SK-N-SH (cell line): ENCODE measurements around the gene TMEM167A. TPM values are rescaled to one million over a fixed set of nuclear protein-coding genes. Genes with fewer than 3 reads are reported as not detected.

Source experiments
- CTCF ChIA-PET: fragments of 300-600, 350-600 bp; formaldehyde crosslinking; extraction: SDS; loops from one replicate; lab custom pipeline; 2021; lab: Yijun Ruan, JAX
- POLR2A ChIA-PET: fragments of 350-600 bp; sonication (Branson Sonifier 250); formaldehyde crosslinking; extraction: SDS; loops from one replicate; lab custom pipeline; 2020; ENCODE audit warnings: antibody characterized with exemption, inconsistent platforms; lab: Yijun Ruan, JAX
- DNase-seq: peaks from one replicate; pipeline ENCODE4 v3.0.0; 2012
- H2AFZ ChIP-seq: fragments of 200-600 bp; sonication (generic); 2 replicates; pipeline ENCODE4 v1.8.1; 2016; ENCODE audit warnings: antibody characterized with exemption, mild to moderate bottlenecking, low read depth
- H3F3A ChIP-seq: fragments of 200-600 bp; sonication (generic); replicated peaks from 2 replicates; pipeline ENCODE3; 2016; ENCODE audit warnings: antibody characterized with exemption, mild to moderate bottlenecking; ENCODE audit not compliant: insufficient read depth
- H3K27ac ChIP-seq, 2 experiments: fragments of 200-500 bp in 1 of 2; fragments of 200-600 bp in 1 of 2; sonication (Bioruptor generic) in 1 of 2; sonication (generic), shearing (Covaris generic) in 1 of 2; 2 replicates each; pipeline versions ENCODE4 v1.5.1 to v1.6.1; 2014 to 2016; ENCODE audit warnings: low read depth in 2 of 2, inconsistent platforms in 1 of 2, low read length in 1 of 2, mild to moderate bottlenecking in 1 of 2, mixed read lengths in 1 of 2
- H3K27me3 ChIP-seq: fragments of 200-600 bp; sonication (generic), shearing (Covaris generic); 2 replicates; pipeline ENCODE4 v1.6.1; 2016; ENCODE audit warnings: mixed run types; ENCODE audit not compliant: insufficient read depth
- H3K36me3 ChIP-seq, 2 experiments: fragments of 200-500 bp in 1 of 2; fragments of 200-600 bp in 1 of 2; sonication (Bioruptor generic) in 1 of 2; sonication (generic) in 1 of 2; replicated peaks in 1 of 2; 2 replicates each; pipeline versions ENCODE3 to v1.5.1; 2014 to 2016; ENCODE audit warnings: low read length in 1 of 2, mild to moderate bottlenecking in 1 of 2; ENCODE audit not compliant: insufficient read depth in 2 of 2, control insufficient read depth in 1 of 2
- H3K4me1 ChIP-seq, 2 experiments: fragments of 200-500 bp in 1 of 2; fragments of 200-600 bp in 1 of 2; sonication (Bioruptor generic) in 1 of 2; sonication (generic), shearing (Covaris generic) in 1 of 2; 2 replicates each; pipeline versions ENCODE4 v1.5.1 to v1.6.1; 2014 to 2016; ENCODE audit warnings: low read depth in 1 of 2, low read length in 1 of 2, mixed run types in 1 of 2; ENCODE audit not compliant: insufficient read depth in 2 of 2, control insufficient read depth in 1 of 2
- H3K4me2 ChIP-seq: fragments of 200-600 bp; sonication (generic), shearing (Covaris generic); 2 replicates; pipeline ENCODE4 v1.6.1; 2017; ENCODE audit warnings: mixed run types
- H3K4me3 ChIP-seq, 2 experiments: fragments of 200-500 bp in 1 of 2; fragments of 200-600 bp in 1 of 2; sonication (Bioruptor generic) in 1 of 2; sonication (generic), shearing (Covaris generic) in 1 of 2; 2 replicates each; pipeline versions ENCODE4 v1.5.1 to v1.8.1; 2014 to 2016; ENCODE audit warnings: low read depth in 2 of 2, inconsistent platforms in 1 of 2, low read length in 1 of 2, mild to moderate bottlenecking in 1 of 2, mixed read lengths in 1 of 2, moderate library complexity in 1 of 2
- H3K79me2 ChIP-seq: fragments of 200-600 bp; sonication (generic); 2 replicates; pipeline ENCODE4 v1.8.1; 2017; ENCODE audit warnings: mild to moderate bottlenecking; ENCODE audit not compliant: insufficient read depth
- H3K9ac ChIP-seq: fragments of 200-600 bp; sonication (generic); 2 replicates; pipeline ENCODE4 v1.6.1; 2017; ENCODE audit warnings: mixed run types
- H3K9me2 ChIP-seq: fragments of 200-600 bp; sonication (generic); 2 replicates; pipeline ENCODE4 v1.6.1; 2017; ENCODE audit warnings: mixed run types
- H3K9me3 ChIP-seq: fragments of 200-600 bp; sonication (generic); 2 replicates; pipeline ENCODE4 v1.6.1; 2017; ENCODE audit warnings: mixed run types, mild to moderate bottlenecking, moderate library complexity
- H4K20me1 ChIP-seq: fragments of 200-600 bp; sonication (generic); 2 replicates; pipeline ENCODE4 v1.6.1; 2017; ENCODE audit warnings: mild to moderate bottlenecking, mixed run types; ENCODE audit not compliant: insufficient read depth
- CHD2 ChIP-seq: fragments of 150-350 bp; IDR thresholded peaks from 2 replicates; pipeline ENCODE4 v1.6.1; 2018; ENCODE audit warnings: low read length; ENCODE audit not compliant: partially characterized antibody
- FOSL2 ChIP-seq: IDR thresholded peaks from 2 replicates; pipeline ENCODE4 v1.4.0; 2012; ENCODE audit warnings: low read depth, mild to moderate bottlenecking, moderate library complexity, borderline replicate concordance
- FOXJ3 ChIP-seq: sonication (generic); formaldehyde crosslinking; IDR thresholded peaks from 2 replicates; pipeline ENCODE4 v1.5.1; 2020; ENCODE audit warnings: mild to moderate bottlenecking, missing genetic modification reagents
- GABPA ChIP-seq: IDR thresholded peaks from 2 replicates; pipeline ENCODE4 v1.4.0; 2012; ENCODE audit warnings: low read depth, mild to moderate bottlenecking
- NFIC ChIP-seq: IDR thresholded peaks from 2 replicates; pipeline ENCODE4 v1.4.0; 2012; ENCODE audit warnings: borderline replicate concordance
- NRF1 ChIP-seq: IDR thresholded peaks from 2 replicates; pipeline ENCODE4 v1.6.1; 2012; ENCODE audit warnings: low read depth, mild to moderate bottlenecking, low read length
- RCOR1 ChIP-seq: fragments of 150-350 bp; IDR thresholded peaks from 2 replicates; pipeline ENCODE4 v1.6.1; 2017; ENCODE audit warnings: antibody characterized with exemption, low read length
- RFX5 ChIP-seq: IDR thresholded peaks from 2 replicates; pipeline ENCODE4 v1.6.1; 2012; ENCODE audit warnings: mild to moderate bottlenecking, improper control_type of control experiment, low read length
- RXRA ChIP-seq: IDR thresholded peaks from 2 replicates; pipeline ENCODE4 v1.4.0; 2012; ENCODE audit warnings: low read depth, mild to moderate bottlenecking, borderline replicate concordance
- SIN3A ChIP-seq: IDR thresholded peaks from 2 replicates; pipeline ENCODE4 v1.6.1; 2012; ENCODE audit warnings: low read depth, mild to moderate bottlenecking, low read length, moderate library complexity, borderline replicate concordance
- SMC3 ChIP-seq: IDR thresholded peaks from 2 replicates; pipeline ENCODE4 v1.6.1; 2012; ENCODE audit warnings: low read depth, low read length, improper control_type of control experiment
- TAF1 ChIP-seq: IDR thresholded peaks from 2 replicates; pipeline ENCODE4 v1.6.1; 2012; ENCODE audit warnings: low read depth, mild to moderate bottlenecking, low read length, moderate library complexity, borderline replicate concordance
- TEAD4 ChIP-seq: IDR thresholded peaks from 2 replicates; pipeline ENCODE4 v1.4.0; 2012; ENCODE audit warnings: mild to moderate bottlenecking, borderline replicate concordance; ENCODE audit not compliant: insufficient read depth
- YY1 ChIP-seq: IDR thresholded peaks from 2 replicates; pipeline ENCODE4 v1.4.0; 2012; ENCODE audit warnings: low read depth, mild to moderate bottlenecking
- WGBS: methylation state at CpG from one replicate; pipeline ENCODE4 v1.1.6; 2017; ENCODE audit warnings: low lambda C conversion rate; 5-methylcytosine and 5-hydroxymethylcytosine counted together
- polyA plus RNA-seq, 3 experiments: library from polyadenylated mRNA; depleted of rRNA; stranded (reverse); fragments of >200 nt; gene quantifications; 2 replicates each; pipeline ENCODE4 v1.2.3, GENCODE V29; 2012
- TF ChIP-seq, protein P1 (sequence below): fragments of 150-350 bp; IDR thresholded peaks from 2 replicates; pipeline ENCODE4 v1.6.1; 2016; ENCODE audit warnings: mild to moderate bottlenecking, low read depth, low read length
- TF ChIP-seq, protein P2 (sequence below): IDR thresholded peaks from 2 replicates; pipeline ENCODE4 v1.4.0; 2012; ENCODE audit warnings: low read depth
- TF ChIP-seq, protein P3 (sequence below): IDR thresholded peaks from 2 replicates; pipeline ENCODE4 v1.6.1; 2012; ENCODE audit warnings: mild to moderate bottlenecking, low read depth, low read length, moderate library complexity
- TF ChIP-seq, protein P4 (sequence below): IDR thresholded peaks from 2 replicates; pipeline ENCODE4; 2012
- TF ChIP-seq, protein P5 (sequence below): IDR thresholded peaks from 2 replicates; pipeline ENCODE4 v1.4.0; 2012; ENCODE audit warnings: low read depth, borderline replicate concordance

The TMEM167A gene
- polyA plus RNA-seq, 1 of the 3 experiments (the other 2 are of a cell fraction): 23.7 TPM

DNA sequence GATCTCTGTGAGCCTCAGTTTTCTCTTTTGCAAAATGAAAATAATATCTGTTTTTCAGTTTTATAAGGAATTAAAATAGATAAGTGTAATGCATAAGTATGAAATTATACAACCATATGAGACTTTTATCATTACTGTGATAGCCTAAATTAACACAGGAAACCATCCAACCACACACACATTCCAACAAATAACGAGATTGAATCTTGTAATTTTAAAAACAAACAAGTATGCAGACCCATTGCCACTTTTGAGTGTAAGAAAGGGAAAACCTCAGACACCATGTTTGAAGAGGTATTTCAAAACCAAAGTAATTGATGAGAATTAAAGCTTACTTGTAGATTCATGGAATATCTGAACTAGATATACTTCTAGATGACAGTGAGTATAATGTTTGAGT, 32.2 kb upstream of the TMEM167A start:
- ChIA-PET CTCF (no interaction called here), POLR2A (no interaction called here)
- Histone ChIP-seq H3K79me2 (no peaks in the 10 kb centered on the region), H3K9ac (no peak overlapping the region), H3K4me1 (no peaks in the 10 kb centered on the region), H3K4me3 (no peak overlapping the region), H2AFZ (no peak overlapping the region), H3K36me3 (peaks cover 3 to 20% of the 10 kb centered on the region in 2 experiments), H3F3A (peaks cover 6% of the 10 kb centered on the region), H3K9me3 (no peaks in the 10 kb centered on the region), H3K4me2 (no peak overlapping the region), H3K27me3 (no peaks in the 10 kb centered on the region), H4K20me1 (no peaks in the 10 kb centered on the region), H3K27ac (no peak overlapping the region), H3K9me2 (no peaks in the 10 kb centered on the region)
- no peak for DNase-seq
- TF ChIP-seq, protein P1, sequence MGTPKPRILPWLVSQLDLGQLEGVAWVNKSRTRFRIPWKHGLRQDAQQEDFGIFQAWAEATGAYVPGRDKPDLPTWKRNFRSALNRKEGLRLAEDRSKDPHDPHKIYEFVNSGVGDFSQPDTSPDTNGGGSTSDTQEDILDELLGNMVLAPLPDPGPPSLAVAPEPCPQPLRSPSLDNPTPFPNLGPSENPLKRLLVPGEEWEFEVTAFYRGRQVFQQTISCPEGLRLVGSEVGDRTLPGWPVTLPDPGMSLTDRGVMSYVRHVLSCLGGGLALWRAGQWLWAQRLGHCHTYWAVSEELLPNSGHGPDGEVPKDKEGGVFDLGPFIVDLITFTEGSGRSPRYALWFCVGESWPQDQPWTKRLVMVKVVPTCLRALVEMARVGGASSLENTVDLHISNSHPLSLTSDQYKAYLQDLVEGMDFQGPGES: no peak
- no peak for TF ChIP-seq RFX5
- TF ChIP-seq SIN3A: no peak
- WGBS: 94% methylated on average over 1 of the region's 1 CpG

DNA sequence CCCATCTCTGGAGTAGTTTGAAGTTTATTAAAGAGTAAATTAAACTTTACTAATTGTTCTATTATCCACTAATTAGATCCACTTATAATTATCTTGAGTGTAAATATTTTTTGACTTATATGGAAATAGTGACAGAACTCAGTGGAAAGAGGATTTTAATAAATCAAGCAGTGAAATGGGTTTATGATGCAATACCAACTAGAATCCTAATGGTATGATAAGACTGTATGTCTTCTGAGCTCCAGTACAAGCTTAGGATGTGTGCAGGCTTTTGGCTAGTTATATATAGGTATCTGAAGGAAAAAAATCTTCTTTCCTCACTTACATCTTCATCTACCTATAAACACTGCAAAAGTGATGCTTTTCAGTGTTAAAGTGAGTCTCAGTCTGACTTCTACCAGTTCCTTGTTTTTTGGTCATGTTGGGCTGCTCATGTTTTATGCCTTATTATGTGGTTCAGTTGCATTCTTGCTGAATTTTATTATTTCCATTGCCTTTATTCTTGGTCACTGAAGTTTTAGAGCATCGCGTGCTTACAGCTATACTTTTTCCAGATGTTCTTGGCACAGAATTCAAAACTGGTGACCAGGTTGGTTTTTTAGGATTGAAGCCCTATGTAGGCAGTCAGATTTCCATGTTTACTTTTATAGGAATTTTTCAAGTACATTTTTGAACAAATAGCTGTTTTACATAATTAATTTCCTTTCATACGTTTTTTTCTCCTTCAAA, 30.7 kb upstream of the TMEM167A start:
- H3K27me3 ChIP-seq: no peaks in the 10 kb centered on the region
- no peak overlapping the region for H2AFZ ChIP-seq
- H3F3A ChIP-seq: peaks cover 6% of the 10 kb centered on the region
- H3K79me2 ChIP-seq: no peaks in the 10 kb centered on the region
- CTCF ChIA-PET: no interaction called here
- 93% methylated on average over 3 of the region's 3 CpGs for WGBS
- no peak overlapping the region for H3K27ac ChIP-seq
- no peak for TF ChIP-seq RFX5
- TF ChIP-seq SMC3: no peak
- no peak for TF ChIP-seq YY1
- TF ChIP-seq NFIC: no peak
- TF ChIP-seq NRF1: no peak
- TF ChIP-seq, protein P2, sequence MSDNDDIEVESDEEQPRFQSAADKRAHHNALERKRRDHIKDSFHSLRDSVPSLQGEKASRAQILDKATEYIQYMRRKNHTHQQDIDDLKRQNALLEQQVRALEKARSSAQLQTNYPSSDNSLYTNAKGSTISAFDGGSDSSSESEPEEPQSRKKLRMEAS: no peak
- no peak for TF ChIP-seq TAF1
- no peak for TF ChIP-seq SIN3A
- TF ChIP-seq RXRA: no peak
- TF ChIP-seq GABPA: no peak
- TF ChIP-seq, protein P3, sequence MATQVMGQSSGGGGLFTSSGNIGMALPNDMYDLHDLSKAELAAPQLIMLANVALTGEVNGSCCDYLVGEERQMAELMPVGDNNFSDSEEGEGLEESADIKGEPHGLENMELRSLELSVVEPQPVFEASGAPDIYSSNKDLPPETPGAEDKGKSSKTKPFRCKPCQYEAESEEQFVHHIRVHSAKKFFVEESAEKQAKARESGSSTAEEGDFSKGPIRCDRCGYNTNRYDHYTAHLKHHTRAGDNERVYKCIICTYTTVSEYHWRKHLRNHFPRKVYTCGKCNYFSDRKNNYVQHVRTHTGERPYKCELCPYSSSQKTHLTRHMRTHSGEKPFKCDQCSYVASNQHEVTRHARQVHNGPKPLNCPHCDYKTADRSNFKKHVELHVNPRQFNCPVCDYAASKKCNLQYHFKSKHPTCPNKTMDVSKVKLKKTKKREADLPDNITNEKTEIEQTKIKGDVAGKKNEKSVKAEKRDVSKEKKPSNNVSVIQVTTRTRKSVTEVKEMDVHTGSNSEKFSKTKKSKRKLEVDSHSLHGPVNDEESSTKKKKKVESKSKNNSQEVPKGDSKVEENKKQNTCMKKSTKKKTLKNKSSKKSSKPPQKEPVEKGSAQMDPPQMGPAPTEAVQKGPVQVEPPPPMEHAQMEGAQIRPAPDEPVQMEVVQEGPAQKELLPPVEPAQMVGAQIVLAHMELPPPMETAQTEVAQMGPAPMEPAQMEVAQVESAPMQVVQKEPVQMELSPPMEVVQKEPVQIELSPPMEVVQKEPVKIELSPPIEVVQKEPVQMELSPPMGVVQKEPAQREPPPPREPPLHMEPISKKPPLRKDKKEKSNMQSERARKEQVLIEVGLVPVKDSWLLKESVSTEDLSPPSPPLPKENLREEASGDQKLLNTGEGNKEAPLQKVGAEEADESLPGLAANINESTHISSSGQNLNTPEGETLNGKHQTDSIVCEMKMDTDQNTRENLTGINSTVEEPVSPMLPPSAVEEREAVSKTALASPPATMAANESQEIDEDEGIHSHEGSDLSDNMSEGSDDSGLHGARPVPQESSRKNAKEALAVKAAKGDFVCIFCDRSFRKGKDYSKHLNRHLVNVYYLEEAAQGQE: no peak
- TF ChIP-seq CHD2: no peak
- TF ChIP-seq, protein P4, sequence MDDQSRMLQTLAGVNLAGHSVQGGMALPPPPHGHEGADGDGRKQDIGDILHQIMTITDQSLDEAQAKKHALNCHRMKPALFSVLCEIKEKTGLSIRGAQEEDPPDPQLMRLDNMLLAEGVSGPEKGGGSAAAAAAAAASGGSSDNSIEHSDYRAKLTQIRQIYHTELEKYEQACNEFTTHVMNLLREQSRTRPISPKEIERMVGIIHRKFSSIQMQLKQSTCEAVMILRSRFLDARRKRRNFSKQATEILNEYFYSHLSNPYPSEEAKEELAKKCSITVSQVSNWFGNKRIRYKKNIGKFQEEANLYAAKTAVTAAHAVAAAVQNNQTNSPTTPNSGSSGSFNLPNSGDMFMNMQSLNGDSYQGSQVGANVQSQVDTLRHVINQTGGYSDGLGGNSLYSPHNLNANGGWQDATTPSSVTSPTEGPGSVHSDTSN: no peak
- no peak for TF ChIP-seq RCOR1
- no peak for TF ChIP-seq FOXJ3 (CRISPR knock-in tag)
- no peak for TF ChIP-seq FOSL2
- TF ChIP-seq, protein P1: no peak
- TF ChIP-seq, protein P5, sequence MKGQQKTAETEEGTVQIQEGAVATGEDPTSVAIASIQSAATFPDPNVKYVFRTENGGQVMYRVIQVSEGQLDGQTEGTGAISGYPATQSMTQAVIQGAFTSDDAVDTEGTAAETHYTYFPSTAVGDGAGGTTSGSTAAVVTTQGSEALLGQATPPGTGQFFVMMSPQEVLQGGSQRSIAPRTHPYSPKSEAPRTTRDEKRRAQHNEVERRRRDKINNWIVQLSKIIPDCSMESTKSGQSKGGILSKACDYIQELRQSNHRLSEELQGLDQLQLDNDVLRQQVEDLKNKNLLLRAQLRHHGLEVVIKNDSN: no peak
- TF ChIP-seq TEAD4: no peak
- TF ChIP-seq, all 33 proteins: peak for 0
- Histone ChIP-seq H3K36me3 (peaks cover 3 to 20% of the 10 kb centered on the region in 2 experiments), H3K4me2 (no peak overlapping the region), H3K9me3 (no peaks in the 10 kb centered on the region), H3K9me2 (no peaks in the 10 kb centered on the region), H3K4me3 (no peak overlapping the region), H4K20me1 (no peaks in the 10 kb centered on the region), H3K9ac (no peak overlapping the region), H3K4me1 (no peaks in the 10 kb centered on the region)
- DNase-seq: no peak
- POLR2A ChIA-PET: no interaction called here
